DND-41 (cell line): ENCODE data around the gene DOCK8.

ENCODE experiments used
- ATAC-seq: fragments of 200-7000 bp; cut with Tn5 transposase; 3 replicates; pipeline ENCODE4 v1.9.1; 2021; ENCODE audit warnings: low read depth; ENCODE audit not compliant: insufficient read depth
- DNase-seq: peaks from one replicate; pipeline ENCODE4 v3.0.0-alpha.2; 2020
- H2AFZ ChIP-seq: 2 replicates; pipeline ENCODE4 v1.6.0; 2012; ENCODE audit warnings: low read depth, low read length
- H3K27ac ChIP-seq: 2 replicates; pipeline ENCODE4 v1.5.1; 2012; ENCODE audit warnings: low read length, inconsistent platforms
- H3K27me3 ChIP-seq: fragments of 200-600 bp; sonication (generic); 2 replicates; pipeline ENCODE4 v1.6.0; 2012; ENCODE audit warnings: low read length, mild to moderate bottlenecking, inconsistent platforms; ENCODE audit not compliant: insufficient read depth, poor library complexity
- H3K36me3 ChIP-seq: 2 replicates; pipeline ENCODE4 v1.5.1; 2012; ENCODE audit warnings: low read length, inconsistent platforms; ENCODE audit not compliant: insufficient read depth
- H3K4me1 ChIP-seq: 2 replicates; pipeline ENCODE4 v1.5.1; 2012; ENCODE audit warnings: mild to moderate bottlenecking, low read length; ENCODE audit not compliant: insufficient read depth
- H3K4me2 ChIP-seq: 2 replicates; pipeline ENCODE4 v1.6.0; 2012; ENCODE audit warnings: mild to moderate bottlenecking, moderate library complexity, low read length, inconsistent platforms; ENCODE audit not compliant: insufficient read depth
- H3K4me3 ChIP-seq, 2 experiments: fragments of 200-600 bp in 1 of 2; shearing (Covaris generic) in 1 of 2; 2 replicates each; pipeline ENCODE4 v1.5.1; 2012 to 2016; ENCODE audit warnings: inconsistent platforms in 2 of 2, low read length in 2 of 2, mild to moderate bottlenecking in 2 of 2, low read depth in 1 of 2, moderate library complexity in 1 of 2
- H3K79me2 ChIP-seq: 2 replicates; pipeline ENCODE4 v1.6.0; 2012; ENCODE audit warnings: low read length, inconsistent platforms; ENCODE audit not compliant: insufficient read depth
- H3K9ac ChIP-seq: 2 replicates; pipeline ENCODE4 v1.6.0; 2012; ENCODE audit warnings: low read depth, mild to moderate bottlenecking, inconsistent platforms, low read length, moderate library complexity
- H3K9me3 ChIP-seq: 2 replicates; pipeline ENCODE4 v1.5.1; 2012; ENCODE audit warnings: low read length, moderate library complexity, mild to moderate bottlenecking, inconsistent platforms; ENCODE audit not compliant: insufficient read depth, severe bottlenecking
- H4K20me1 ChIP-seq: 2 replicates; pipeline ENCODE4 v1.6.0; 2012; ENCODE audit warnings: low read length; ENCODE audit not compliant: insufficient read depth
- CTCF ChIP-seq: IDR thresholded peaks from 2 replicates; pipeline ENCODE4 v1.5.1; 2012; ENCODE audit warnings: borderline replicate concordance, low read length, moderate library complexity, mild to moderate bottlenecking; ENCODE audit not compliant: poor library complexity, severe bottlenecking; ENCODE audit errors: extremely low read depth
- EZH2 ChIP-seq: IDR thresholded peaks from 3 replicates; pipeline ENCODE4 v1.6.1; 2012; ENCODE audit warnings: borderline replicate concordance, low read depth, mild to moderate bottlenecking, moderate library complexity, low read length, inconsistent platforms; ENCODE audit not compliant: severe bottlenecking

DOCK8 gene

GRCh38 chr9:219670-220365 is 5.2 kb downstream of the DOCK8 start:
- no peaks in the 10 kb centered on the region for H4K20me1 ChIP-seq
- ATAC-seq (no peak), DNase-seq (no peak)
- H2AFZ ChIP-seq, result no peak overlapping the region
- H3K9me3 ChIP-seq, result no peaks in the 10 kb centered on the region
- H3K79me2 ChIP-seq, result no peaks in the 10 kb centered on the region
- H3K9ac ChIP-seq, result no peak overlapping the region
- H3K27ac ChIP-seq, result no peak overlapping the region
- TF ChIP-seq EZH2, result no peak
- no peak for TF ChIP-seq CTCF
- H3K27me3 ChIP-seq, result peaks cover 25% of the 10 kb centered on the region
- H3K4me3 ChIP-seq, result no peak overlapping the region
- H3K36me3 ChIP-seq, result no peaks in the 10 kb centered on the region
- no peak overlapping the region for H3K4me2 ChIP-seq
- H3K4me1 ChIP-seq, result peaks cover 38% of the 10 kb centered on the region

GRCh38 chr9:221989-222776 is 7.5 kb downstream of the DOCK8 start:
- Histone ChIP-seq H4K20me1 (no peaks in the 10 kb centered on the region), H3K4me1 (peaks cover 35% of the 10 kb centered on the region), H3K27me3 (peaks cover 1% of the 10 kb centered on the region), H3K9ac (no peak overlapping the region), H3K36me3 (no peaks in the 10 kb centered on the region), H3K9me3 (no peaks in the 10 kb centered on the region), H2AFZ (no peak overlapping the region), H3K4me3 (no peak overlapping the region), H3K4me2 (no peak overlapping the region), H3K27ac (no peak overlapping the region), H3K79me2 (no peaks in the 10 kb centered on the region)
- DNase-seq, result no peak
- TF ChIP-seq CTCF, result no peak
- no peak for TF ChIP-seq EZH2
- ATAC-seq, result peak; percentile 69

GRCh38 chr9:223152-223551 is 8.5 kb downstream of the DOCK8 start:
- H3K79me2 ChIP-seq, result no peaks in the 10 kb centered on the region
- H3K36me3 ChIP-seq, result no peaks in the 10 kb centered on the region
- no peaks in the 10 kb centered on the region for H3K9me3 ChIP-seq
- H3K4me2 ChIP-seq, result no peak overlapping the region
- ATAC-seq, result 0 out of 3 replicates have a peak, but pooled peaks have one; percentile 28
- no peak overlapping the region for H3K9ac ChIP-seq
- DNase-seq, result no peak
- TF ChIP-seq EZH2 (no peak), CTCF (no peak)
- H3K27ac ChIP-seq, result no peak overlapping the region
- no peaks in the 10 kb centered on the region for H3K27me3 ChIP-seq
- no peak overlapping the region for H2AFZ ChIP-seq
- no peaks in the 10 kb centered on the region for H4K20me1 ChIP-seq
- peaks cover 35% of the 10 kb centered on the region for H3K4me1 ChIP-seq
- H3K4me3 ChIP-seq, result no peak overlapping the region
